GM12874 (cell line): ENCODE data around the gene AIDA.

Experiments
- TF ChIP-seq, protein P1 (sequence below): IDR thresholded peaks from 2 replicates; pipeline ENCODE4 v1.5.1; 2011; ENCODE audit warnings: low read depth, mild to moderate bottlenecking, control low read depth, low read length, moderate library complexity; ENCODE audit not compliant: insufficient read depth

AIDA gene, protein sequence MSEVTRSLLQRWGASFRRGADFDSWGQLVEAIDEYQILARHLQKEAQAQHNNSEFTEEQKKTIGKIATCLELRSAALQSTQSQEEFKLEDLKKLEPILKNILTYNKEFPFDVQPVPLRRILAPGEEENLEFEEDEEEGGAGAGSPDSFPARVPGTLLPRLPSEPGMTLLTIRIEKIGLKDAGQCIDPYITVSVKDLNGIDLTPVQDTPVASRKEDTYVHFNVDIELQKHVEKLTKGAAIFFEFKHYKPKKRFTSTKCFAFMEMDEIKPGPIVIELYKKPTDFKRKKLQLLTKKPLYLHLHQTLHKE

DNA sequence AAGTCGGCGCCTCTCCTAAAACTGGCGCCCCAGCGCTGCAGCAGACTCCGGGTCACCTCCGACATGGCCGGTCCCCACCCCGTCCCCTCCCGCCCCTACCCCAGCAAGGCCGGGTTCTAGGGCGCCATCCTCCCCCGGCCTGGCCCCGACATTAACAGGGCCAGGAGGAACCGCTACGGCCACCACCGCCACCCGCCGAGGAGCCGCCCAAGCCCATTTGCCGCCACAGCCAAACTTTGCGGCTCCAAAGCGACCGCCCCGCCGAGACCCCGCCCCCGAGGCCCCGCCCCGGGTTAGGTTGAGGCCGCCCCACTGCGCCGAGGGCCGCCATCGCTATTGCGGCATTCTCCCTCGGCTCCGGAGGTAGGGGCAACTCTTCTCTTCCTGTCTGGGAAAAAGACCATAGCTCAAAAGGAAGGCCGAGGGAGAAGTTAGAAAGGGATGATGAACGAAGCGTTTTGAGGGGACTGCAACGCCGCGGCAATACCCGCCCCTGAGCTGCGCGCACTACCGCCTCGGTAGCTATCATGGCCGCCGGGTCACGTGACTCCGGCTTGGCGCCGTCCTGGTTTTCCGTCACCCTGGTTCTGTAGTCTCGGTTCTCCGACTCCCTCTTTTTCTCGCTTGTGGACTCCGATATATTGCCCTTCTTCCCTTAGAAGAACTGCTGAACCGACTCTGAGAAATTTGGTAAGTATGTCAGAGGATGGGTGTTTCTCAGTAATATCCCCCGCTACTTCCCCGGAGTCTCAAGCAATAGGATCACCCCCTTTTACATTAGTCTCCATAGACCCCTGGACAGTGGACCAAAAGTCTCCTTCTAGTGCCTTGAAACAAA, at the start of gene AIDA, which contains the start of gene BROX:
TSS of gene AIDA (minus strand) at position 239 of the 838 bp plus-strand sequence. CDS start at position 65, 174 bp downstream.
TSS of gene BROX (plus strand) at position 312 of the 838 bp plus-strand sequence. CDS start 3,136 bp downstream, outside the sequence.
- TF ChIP-seq, protein P1, sequence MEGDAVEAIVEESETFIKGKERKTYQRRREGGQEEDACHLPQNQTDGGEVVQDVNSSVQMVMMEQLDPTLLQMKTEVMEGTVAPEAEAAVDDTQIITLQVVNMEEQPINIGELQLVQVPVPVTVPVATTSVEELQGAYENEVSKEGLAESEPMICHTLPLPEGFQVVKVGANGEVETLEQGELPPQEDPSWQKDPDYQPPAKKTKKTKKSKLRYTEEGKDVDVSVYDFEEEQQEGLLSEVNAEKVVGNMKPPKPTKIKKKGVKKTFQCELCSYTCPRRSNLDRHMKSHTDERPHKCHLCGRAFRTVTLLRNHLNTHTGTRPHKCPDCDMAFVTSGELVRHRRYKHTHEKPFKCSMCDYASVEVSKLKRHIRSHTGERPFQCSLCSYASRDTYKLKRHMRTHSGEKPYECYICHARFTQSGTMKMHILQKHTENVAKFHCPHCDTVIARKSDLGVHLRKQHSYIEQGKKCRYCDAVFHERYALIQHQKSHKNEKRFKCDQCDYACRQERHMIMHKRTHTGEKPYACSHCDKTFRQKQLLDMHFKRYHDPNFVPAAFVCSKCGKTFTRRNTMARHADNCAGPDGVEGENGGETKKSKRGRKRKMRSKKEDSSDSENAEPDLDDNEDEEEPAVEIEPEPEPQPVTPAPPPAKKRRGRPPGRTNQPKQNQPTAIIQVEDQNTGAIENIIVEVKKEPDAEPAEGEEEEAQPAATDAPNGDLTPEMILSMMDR = no peak

DNA sequence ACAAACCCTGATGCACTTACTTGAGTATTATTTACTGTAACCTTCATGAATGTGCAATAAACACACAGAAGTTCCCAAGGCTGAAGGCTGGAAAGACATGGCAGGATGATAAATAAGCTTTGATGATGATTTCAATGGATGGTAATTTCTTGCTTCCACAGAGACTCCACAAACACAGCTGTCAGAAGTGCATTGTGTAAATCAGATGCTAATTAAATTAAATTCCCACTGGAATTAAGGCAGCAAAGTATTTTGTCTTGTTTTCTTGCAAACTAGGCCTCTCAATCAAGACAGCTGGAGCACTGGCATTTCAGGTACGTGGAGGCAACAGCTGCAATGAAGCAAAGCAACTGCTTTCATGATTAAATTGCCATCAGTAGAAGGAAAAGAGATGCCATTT, 48.8 kb upstream of the AIDA start:
- TF ChIP-seq, protein P1 = no peak

DNA sequence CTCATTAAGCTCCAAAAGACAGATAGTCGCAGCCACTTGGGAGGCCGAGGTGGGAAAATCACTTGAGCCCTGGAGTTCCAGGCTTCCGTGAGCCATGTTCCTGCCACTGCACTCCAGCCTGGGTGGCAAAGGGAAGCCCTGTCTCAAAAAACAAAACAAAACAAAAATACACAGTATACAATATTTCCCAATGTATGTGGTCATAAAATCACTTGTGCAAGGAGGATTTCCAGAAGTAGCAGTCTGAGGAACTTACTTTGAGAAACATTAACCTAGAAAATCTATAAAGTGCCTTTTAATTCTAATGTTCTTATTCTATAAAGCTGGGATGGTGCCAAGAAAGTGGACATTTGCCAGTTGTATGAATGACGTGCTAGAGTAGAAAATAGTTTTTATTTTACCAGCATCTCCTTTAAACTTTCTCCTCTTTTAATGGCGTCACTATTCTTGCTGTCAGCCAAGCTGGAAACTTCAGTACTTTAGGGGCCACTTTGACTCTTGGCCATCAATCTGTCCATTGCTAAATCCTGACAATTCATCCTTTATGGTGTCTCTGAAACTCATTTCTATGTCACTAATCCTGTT, 47.3 kb upstream of the AIDA start:
- TF ChIP-seq, protein P1 = no peak

DNA sequence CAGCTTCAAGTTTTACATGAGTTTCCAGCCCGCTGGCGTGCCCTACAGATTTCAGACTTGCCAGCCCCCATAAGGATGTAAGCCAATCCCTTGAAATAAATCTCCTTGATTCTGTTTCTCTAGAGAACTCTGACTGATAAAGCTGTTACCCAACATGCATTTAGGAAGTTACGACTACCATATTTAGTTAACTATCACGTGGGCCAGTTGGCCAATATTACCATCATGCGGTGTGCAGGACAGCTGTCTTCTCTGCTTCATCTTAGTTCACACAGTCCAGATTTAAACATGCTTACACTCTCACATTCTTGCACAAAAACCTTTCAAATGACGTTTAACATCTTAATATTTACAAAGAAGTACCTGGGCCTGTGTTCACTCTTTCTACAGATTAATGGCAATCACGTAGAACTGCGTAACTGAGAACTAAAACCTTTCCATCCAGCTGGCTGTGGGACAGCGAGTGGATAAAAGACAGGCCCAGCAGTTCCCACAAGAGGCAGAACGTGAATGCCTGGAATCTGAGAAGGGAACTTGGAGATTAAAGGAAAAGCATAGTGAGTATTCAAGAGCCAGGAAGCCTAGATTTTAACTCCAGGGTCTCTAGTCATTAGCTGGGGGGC, 45.5 kb upstream of the AIDA start:
- TF ChIP-seq, protein P1 = no peak

DNA sequence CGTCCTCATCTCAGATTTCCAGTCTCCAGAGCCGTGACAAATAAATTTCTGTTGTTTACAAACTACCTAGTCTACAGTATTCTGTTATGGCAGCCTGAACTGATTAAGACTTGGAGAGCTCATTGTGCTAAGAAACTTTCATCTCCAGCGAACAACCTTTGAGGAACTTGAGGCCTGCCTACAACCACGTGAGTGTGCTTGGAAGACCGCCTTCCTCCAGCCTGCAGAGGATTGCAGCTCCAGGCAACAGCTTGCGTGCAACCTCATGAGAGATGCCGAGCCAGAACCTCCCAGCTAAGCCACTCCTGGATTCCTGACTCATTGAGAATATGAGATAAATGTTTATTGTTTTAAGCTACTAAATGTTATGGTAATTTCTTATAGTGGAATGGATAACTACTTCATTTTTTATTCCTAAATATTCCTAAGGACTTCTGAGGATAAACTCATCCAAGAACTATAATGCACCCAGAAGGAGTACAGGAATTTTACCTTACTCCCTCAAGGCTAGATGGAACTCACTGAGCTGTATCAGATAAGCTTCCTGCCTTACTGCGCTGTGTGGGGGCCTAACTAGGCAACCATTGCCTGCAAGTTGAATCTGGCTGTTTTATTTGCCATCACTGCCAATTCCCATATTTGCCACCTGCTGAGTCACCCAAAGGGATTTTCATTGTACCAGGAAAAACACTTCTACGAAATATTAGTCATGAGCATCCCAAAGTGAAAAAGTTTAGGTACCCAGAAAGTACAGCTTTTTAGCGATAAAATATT, 42.3 kb upstream of the AIDA start:
- TF ChIP-seq, protein P1 = no peak

DNA sequence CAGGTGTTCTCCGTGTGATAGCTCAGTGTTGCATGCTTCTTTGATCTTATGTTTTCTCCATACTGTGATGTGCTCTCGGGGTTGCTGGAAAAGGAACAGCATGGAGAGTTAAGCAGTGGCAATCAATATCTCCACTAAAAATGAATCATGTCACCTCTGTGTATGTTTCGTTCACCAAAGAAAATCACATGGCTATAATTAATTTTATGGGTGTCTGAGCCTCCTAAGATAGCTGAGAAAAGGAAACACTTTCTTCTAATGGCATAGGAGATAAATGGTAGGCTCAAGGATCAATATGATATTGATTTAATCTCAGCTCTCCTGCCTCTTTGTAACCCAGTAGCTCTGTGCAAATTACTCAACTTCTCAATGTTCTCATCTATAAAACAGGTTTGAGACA, 39.0 kb upstream of the AIDA start:
- TF ChIP-seq, protein P1 = no peak
